Effector memory CD4-positive, alpha-beta T cell (primary cell): ENCODE measurements around the gene RPL5.

Source experiments
- DNase-seq, 3 donors: peaks; one replicate each; pipeline ENCODE4 v3.0.0-alpha.2; 2020
- H3K27ac ChIP-seq: 2 replicates; pipeline ENCODE4 v1.7.0; 2013; ENCODE audit warnings: mild to moderate bottlenecking, low read length, moderate library complexity; ENCODE audit not compliant: insufficient read depth, poor library complexity, severe bottlenecking
- H3K27me3 ChIP-seq: replicated peaks from 2 replicates; pipeline ENCODE4 v1.7.0; 2013; ENCODE audit warnings: mild to moderate bottlenecking, low read length; ENCODE audit not compliant: insufficient read depth, control insufficient read depth, poor library complexity, severe bottlenecking
- H3K36me3 ChIP-seq: 2 replicates; pipeline ENCODE4 v1.7.0; 2013; ENCODE audit warnings: mild to moderate bottlenecking, low read length, moderate library complexity; ENCODE audit not compliant: control insufficient read depth, insufficient read depth
- H3K4me1 ChIP-seq: 2 replicates; pipeline ENCODE4 v1.7.0; 2013; ENCODE audit warnings: low read length, mild to moderate bottlenecking; ENCODE audit not compliant: control insufficient read depth, insufficient read depth, poor library complexity, severe bottlenecking
- H3K4me3 ChIP-seq: 2 replicates; pipeline ENCODE4 v1.7.0; 2013; ENCODE audit warnings: low read length, low read depth, mild to moderate bottlenecking; ENCODE audit not compliant: insufficient read depth, poor library complexity, severe bottlenecking
- H3K9me3 ChIP-seq: 2 replicates; pipeline ENCODE4 v1.7.0; 2013; ENCODE audit warnings: mild to moderate bottlenecking, low read length, moderate library complexity; ENCODE audit not compliant: control insufficient read depth

Gene RPL5

DNA sequence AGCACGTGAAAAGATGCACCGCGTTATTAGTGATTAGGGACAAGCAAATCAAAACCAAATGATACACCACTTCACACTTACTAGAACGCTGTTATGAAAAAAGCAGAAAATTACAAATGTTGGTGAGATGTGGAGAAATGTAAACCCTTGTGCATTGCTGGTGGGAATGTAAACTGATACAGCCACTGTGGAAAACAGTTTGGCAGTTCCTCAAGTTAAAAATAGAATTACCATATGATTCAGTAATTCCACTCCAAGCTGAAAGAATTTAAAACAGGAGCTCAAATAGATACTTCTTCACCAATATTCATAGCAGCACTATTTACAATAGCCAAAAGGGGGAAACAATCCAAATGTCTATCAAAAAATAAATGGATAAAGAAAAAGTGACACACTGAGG is 36.7 kb upstream of the RPL5 start:
- Histone ChIP-seq H3K9me3 (no peaks in the 10 kb centered on the region), H3K4me3 (no peak overlapping the region), H3K36me3 (no peaks in the 10 kb centered on the region), H3K27ac (no peak overlapping the region), H3K27me3 (no peaks in the 10 kb centered on the region), H3K4me1 (no peaks in the 10 kb centered on the region)
- DNase-seq, result no peak

GRCh38 chr1:92797297-92797696 is 34.5 kb upstream of the RPL5 start:
- H3K9me3 ChIP-seq, result no peaks in the 10 kb centered on the region
- H3K4me3 ChIP-seq, result no peak overlapping the region
- H3K4me1 ChIP-seq, result no peaks in the 10 kb centered on the region
- no peak for DNase-seq
- no peaks in the 10 kb centered on the region for H3K27me3 ChIP-seq
- H3K27ac ChIP-seq, result no peak overlapping the region
- no peaks in the 10 kb centered on the region for H3K36me3 ChIP-seq

- no peak for DNase-seq
- Histone ChIP-seq H3K27me3 (no peaks in the 10 kb centered on the region), H3K4me3 (no peak overlapping the region), H3K9me3 (no peaks in the 10 kb centered on the region), H3K27ac (no peak overlapping the region), H3K4me1 (no peaks in the 10 kb centered on the region), H3K36me3 (no peaks in the 10 kb centered on the region)
Observed at GRCh38 chr1:92797961-92798360, 33.9 kb upstream of the RPL5 start.

GRCh38 chr1:92803140-92803887 is 28.5 kb upstream of the RPL5 start:
- no peak overlapping the region for H3K4me3 ChIP-seq
- H3K36me3 ChIP-seq, result no peaks in the 10 kb centered on the region
- DNase-seq, result no peak
- no peak overlapping the region for H3K27ac ChIP-seq
- H3K4me1 ChIP-seq, result no peaks in the 10 kb centered on the region
- H3K9me3 ChIP-seq, result no peaks in the 10 kb centered on the region
- H3K27me3 ChIP-seq, result no peaks in the 10 kb centered on the region

DNA sequence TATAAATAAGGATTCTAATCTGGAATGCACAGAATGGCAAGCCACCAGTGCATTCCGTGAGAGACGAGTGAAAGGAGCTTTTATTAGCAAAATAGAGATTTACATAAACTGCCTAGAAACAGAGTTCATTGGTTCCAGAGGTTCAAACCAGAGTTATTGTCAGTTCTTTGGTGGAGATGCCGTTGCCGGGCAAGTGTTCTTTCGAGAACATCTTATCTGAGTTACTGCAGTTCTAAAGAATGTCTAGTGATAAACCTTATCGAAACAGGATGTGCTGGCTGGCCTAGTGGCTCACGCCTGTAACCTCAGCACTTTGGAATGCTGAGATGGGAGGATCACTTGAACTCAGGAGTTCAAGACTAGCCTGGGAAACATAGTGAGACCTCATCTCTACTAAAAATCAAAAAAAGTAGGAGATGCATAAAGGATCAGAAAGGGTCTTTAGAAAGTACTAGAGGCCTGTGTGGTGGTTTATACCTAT is 27.1 kb upstream of the RPL5 start:
- Histone ChIP-seq H3K27me3 (no peaks in the 10 kb centered on the region), H3K4me3 (no peak overlapping the region), H3K27ac (no peak overlapping the region), H3K36me3 (no peaks in the 10 kb centered on the region), H3K9me3 (no peaks in the 10 kb centered on the region), H3K4me1 (no peaks in the 10 kb centered on the region)
- no peak for DNase-seq

GRCh38 chr1:92805216-92805615 is 26.6 kb upstream of the RPL5 start:
- H3K27me3 ChIP-seq, result no peaks in the 10 kb centered on the region
- H3K4me3 ChIP-seq, result no peak overlapping the region
- DNase-seq, result no peak
- H3K4me1 ChIP-seq, result no peaks in the 10 kb centered on the region
- H3K9me3 ChIP-seq, result no peaks in the 10 kb centered on the region
- no peaks in the 10 kb centered on the region for H3K36me3 ChIP-seq
- H3K27ac ChIP-seq, result no peak overlapping the region

DNA sequence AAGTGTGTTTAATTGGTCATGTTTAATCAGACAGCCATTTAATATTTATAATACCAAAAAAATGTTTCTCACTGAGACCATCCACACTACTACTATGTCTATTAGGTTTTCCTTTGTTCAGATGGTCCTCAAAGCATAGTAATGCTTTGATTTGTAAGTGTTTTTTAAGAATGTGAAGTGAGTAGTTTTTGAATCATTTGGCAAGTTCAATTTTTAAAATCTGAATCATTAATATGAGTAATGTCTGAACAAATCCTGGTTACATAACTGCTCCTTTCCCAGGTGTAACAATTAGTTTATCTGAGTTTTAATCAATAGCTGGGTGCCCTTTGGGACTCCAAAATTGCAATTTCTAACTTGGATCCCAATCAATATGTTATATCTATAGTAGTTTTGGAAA is 23.5 kb upstream of the RPL5 start:
- H3K9me3 ChIP-seq, result no peaks in the 10 kb centered on the region
- H3K4me1 ChIP-seq, result no peaks in the 10 kb centered on the region
- no peaks in the 10 kb centered on the region for H3K27me3 ChIP-seq
- no peak for DNase-seq
- no peak overlapping the region for H3K27ac ChIP-seq
- no peak overlapping the region for H3K4me3 ChIP-seq
- H3K36me3 ChIP-seq, result no peaks in the 10 kb centered on the region

- H3K9me3 ChIP-seq, result no peaks in the 10 kb centered on the region
- no peaks in the 10 kb centered on the region for H3K27me3 ChIP-seq
- no peak overlapping the region for H3K27ac ChIP-seq
- no peak overlapping the region for H3K4me3 ChIP-seq
- DNase-seq, result no peak
- H3K36me3 ChIP-seq, result no peaks in the 10 kb centered on the region
- no peaks in the 10 kb centered on the region for H3K4me1 ChIP-seq
Observed at GRCh38 chr1:92816732-92817131, 15.1 kb upstream of the RPL5 start.

- Histone ChIP-seq H3K9me3 (no peaks in the 10 kb centered on the region), H3K27ac (no peak overlapping the region), H3K27me3 (no peaks in the 10 kb centered on the region), H3K4me1 (no peaks in the 10 kb centered on the region), H3K36me3 (no peaks in the 10 kb centered on the region), H3K4me3 (no peak overlapping the region)
- no peak for DNase-seq
Observed at GRCh38 chr1:92817137-92817697, 14.6 kb upstream of the RPL5 start.

GRCh38 chr1:92817986-92818764 is 13.7 kb upstream of the RPL5 start:
- Histone ChIP-seq H3K9me3 (no peaks in the 10 kb centered on the region), H3K4me3 (no peak overlapping the region), H3K27ac (no peak overlapping the region), H3K27me3 (no peaks in the 10 kb centered on the region), H3K4me1 (no peaks in the 10 kb centered on the region), H3K36me3 (no peaks in the 10 kb centered on the region)
- no peak for DNase-seq
